Measurements from ENCODE around the gene TMEM259. TPM values are rescaled to one million over a fixed set of nuclear protein-coding genes. Genes with fewer than 3 reads are reported as not detected.

TMEM259 gene
- total and polyA plus RNA-seq, 2 of the 8 experiments (the other 6 are each of a cell fraction or from before 2014, with no cell fraction given) = 140 to 243 TPM

DNA sequence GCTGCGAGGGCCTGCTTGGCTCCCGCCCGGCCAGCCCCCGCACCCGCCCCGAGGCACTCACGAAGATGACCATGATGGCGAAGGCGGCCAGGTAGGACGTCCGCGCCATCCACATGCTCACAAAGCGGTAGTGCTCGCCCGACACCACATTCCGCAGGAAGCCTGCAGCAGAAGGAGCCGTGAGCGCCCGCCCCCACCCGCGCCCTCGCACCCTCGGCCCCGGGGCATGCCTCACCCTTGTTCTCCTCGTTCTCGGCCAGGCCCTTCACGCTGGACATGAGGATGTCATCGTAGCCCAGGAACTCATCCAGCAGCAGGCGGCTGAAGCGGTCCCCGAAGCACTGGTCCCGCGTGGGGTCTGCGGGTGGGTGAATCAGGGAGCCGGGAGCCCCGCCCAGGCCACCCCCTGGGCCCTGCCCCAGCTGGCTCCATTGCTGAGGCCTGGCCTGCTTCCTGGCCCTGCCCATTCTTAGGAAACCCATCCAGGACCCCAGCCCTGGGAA lies 9.0 kb downstream of the TMEM259 start:
- H3K18ac ChIP-seq (ENCODE audit: extremely low read depth, low read length) = no peak overlapping the region
- H3K4me3 ChIP-seq (ENCODE audit: extremely low read depth in 1 of 4, insufficient read depth in 2 of 4, low read depth in 3 of 4, low read length in 4 of 4) = no peak overlapping the region
- peak overlapping the region; percentile 45 for H4K8ac ChIP-seq (ENCODE audit: extremely low read depth, insufficient read depth, low read length)
- no peak overlapping the region for H3K27ac ChIP-seq (ENCODE audit: low read depth, low read length)
- peaks cover 21 to 28% of the 10 kb centered on the region in 2 experiments for H4K20me1 ChIP-seq (replicated peaks in 1 of 2; ENCODE audit: control insufficient read depth in 1 of 2, insufficient read depth in 2 of 2, low read length in 2 of 2)
- H3K23me2 ChIP-seq (ENCODE audit: low read depth, low read length) = no peaks in the 10 kb centered on the region
- H3K79me2 ChIP-seq (ENCODE audit: control insufficient read depth in 1 of 2, insufficient read depth in 2 of 2, low read length in 2 of 2) = peaks cover 9 to 39% of the 10 kb centered on the region in 2 experiments; a peak in 3 of 4 replicates
- H2BK20ac ChIP-seq (ENCODE audit: low read length) = no peak overlapping the region
- H3K9ac ChIP-seq (replicated peaks in 1 of 4; ENCODE audit: extremely low read depth in 1 of 4, low read depth in 3 of 4, low read length in 3 of 4) = no peak overlapping the region
- 92% methylated on average over 23 of the region's 36 CpGs; no CpG with 5 or more reads in 1 of the 2 experiments for WGBS, 2 experiments (ENCODE audit: extremely low coverage in 1 of 2, insufficient coverage in 1 of 2, insufficient read length in 1 of 2, insufficient replicate concordance in 2 of 2, low coverage in 1 of 2, low lambda C conversion rate in 2 of 2, missing lambda C conversion rate in 1 of 2)
- no peak for DNase-seq (ENCODE audit: low read depth in 1 of 2, low spot score in 2 of 2)
- no peak overlapping the region for H2BK12ac ChIP-seq (ENCODE audit: low read depth, low read length)
- ChIA-PET POLR2A (ENCODE audit: partially characterized antibody) (interaction anchor here (2.5 kb wide), 1 partner anchor 26 kb away, joined by 13 read pairs; the partner anchor contains the start of gene ABCA7), CTCF (ENCODE audit: partially characterized antibody) (interaction anchor here (0.8 kb wide), 1 partner anchor 34 kb away, joined by 3 read pairs; no protein-coding TSS in a partner anchor)
- H4K91ac ChIP-seq (replicated peaks; ENCODE audit: insufficient read length, low read length) = no peak overlapping the region
- H3K56ac ChIP-seq (replicated peaks; ENCODE audit: insufficient read length, low read depth, low read length) = no peak overlapping the region
- no peak overlapping the region for H2AFZ ChIP-seq (ENCODE audit: low read length)
- no peak overlapping the region for H2BK5ac ChIP-seq (ENCODE audit: low read depth, low read length)
- H3K4me2 ChIP-seq (ENCODE audit: insufficient read depth in 1 of 2, low read depth in 2 of 2, low read length in 2 of 2) = no peak overlapping the region
- H3K4me1 ChIP-seq (replicated peaks in 1 of 4; ENCODE audit: control insufficient read depth in 3 of 4, insufficient read depth in 4 of 4, low read length in 3 of 4) = peaks cover 0 to 13% (median 12%) of the 10 kb centered on the region in 4 experiments; a peak in 5 of 7 replicates
- H3K4ac ChIP-seq (replicated peaks; ENCODE audit: insufficient read length, low read depth, low read length) = no peak overlapping the region
- H2BK120ac ChIP-seq (replicated peaks; ENCODE audit: low read depth, low read length) = no peak overlapping the region
- no peaks in the 10 kb centered on the region for H3K27me3 ChIP-seq (replicated peaks in 1 of 4; ENCODE audit: control insufficient read depth in 3 of 4, extremely low read depth in 1 of 4, insufficient read depth in 3 of 4, low read length in 3 of 4)
- H2AK5ac ChIP-seq (ENCODE audit: low read depth, low read length) = no peak overlapping the region
- FAIRE-seq = no peak
- no peak overlapping the region for H4K5ac ChIP-seq (ENCODE audit: insufficient read length, low read depth, low read length)
- no peak overlapping the region for H3K14ac ChIP-seq (ENCODE audit: insufficient read length)
- 0 out of 2 replicates have a peak, but pooled peaks cover 6% of the 10 kb centered on the region for H3K79me1 ChIP-seq (ENCODE audit: low read depth, low read length)
- no peaks in the 10 kb centered on the region for H3K9me3 ChIP-seq (ENCODE audit: insufficient read depth in 2 of 2, low read depth in 1 of 2, low read length in 1 of 2)
- H2BK15ac ChIP-seq (ENCODE audit: low read length) = no peak overlapping the region
- H3K36me3 ChIP-seq (ENCODE audit: control insufficient read depth in 2 of 4, insufficient read depth in 4 of 4, low read length in 3 of 4) = peaks cover 8 to 56% (median 11%) of the 10 kb centered on the region in 4 experiments; a peak in 6 of 8 replicates
- H3K23ac ChIP-seq (ENCODE audit: insufficient read length) = no peak overlapping the region
- TF ChIP-seq CHD2 (IDR thresholded peaks at IDR 0.05; ENCODE audit: low read length) = no peak
- TF ChIP-seq TAF7 (optimal IDR thresholded peaks at IDR 0.05; ENCODE audit: borderline replicate concordance, low read depth, low read length) = no peak
- no peak for TF ChIP-seq EGR1 (IDR thresholded peaks at IDR 0.05; ENCODE audit: borderline replicate concordance, low read depth, low read length)
- TF ChIP-seq GTF2F1 (IDR thresholded peaks at IDR 0.05; ENCODE audit: borderline replicate concordance, low read depth, low read length) = no peak
- no peak for TF ChIP-seq EP300 (IDR thresholded peaks at IDR 0.05; ENCODE audit: borderline replicate concordance in 1 of 2, low read depth in 2 of 2, low read length in 2 of 2)
- no peak for TF ChIP-seq MAFK (IDR thresholded peaks at IDR 0.05; ENCODE audit: low read depth, low read length)
- no peak for TF ChIP-seq HDAC6 (IDR thresholded peaks at IDR 0.05; ENCODE audit: low read depth, low read length)
- TF ChIP-seq KDM5A (IDR thresholded peaks at IDR 0.05; ENCODE audit: low read length) = no peak
- no peak for TF ChIP-seq FOSL1 (IDR thresholded peaks at IDR 0.05; ENCODE audit: insufficient read depth, low read depth, low read length)
- TF ChIP-seq, protein P1, sequence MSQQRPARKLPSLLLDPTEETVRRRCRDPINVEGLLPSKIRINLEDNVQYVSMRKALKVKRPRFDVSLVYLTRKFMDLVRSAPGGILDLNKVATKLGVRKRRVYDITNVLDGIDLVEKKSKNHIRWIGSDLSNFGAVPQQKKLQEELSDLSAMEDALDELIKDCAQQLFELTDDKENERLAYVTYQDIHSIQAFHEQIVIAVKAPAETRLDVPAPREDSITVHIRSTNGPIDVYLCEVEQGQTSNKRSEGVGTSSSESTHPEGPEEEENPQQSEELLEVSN (IDR thresholded peaks at IDR 0.05) = no peak
- no peak for TF ChIP-seq ZNF274 (IDR thresholded peaks at IDR 0.05; ENCODE audit: borderline replicate concordance, extremely low read depth, low read length)
- no peak for TF ChIP-seq PHF8 (conservative IDR thresholded peaks at IDR 0.05; ENCODE audit: low read depth, low read length)
- TF ChIP-seq SIX5 (IDR thresholded peaks at IDR 0.05; ENCODE audit: low read depth, low read length) = no peak

Measured in H1 (cell line).